ENCODE data around the gene INCENP. TPM values are rescaled to one million over a fixed set of nuclear protein-coding genes. Genes with fewer than 3 reads are reported as not detected.

Gene INCENP
- total RNA-seq, 1 donor from 2014 or later = 105 TPM

DNA sequence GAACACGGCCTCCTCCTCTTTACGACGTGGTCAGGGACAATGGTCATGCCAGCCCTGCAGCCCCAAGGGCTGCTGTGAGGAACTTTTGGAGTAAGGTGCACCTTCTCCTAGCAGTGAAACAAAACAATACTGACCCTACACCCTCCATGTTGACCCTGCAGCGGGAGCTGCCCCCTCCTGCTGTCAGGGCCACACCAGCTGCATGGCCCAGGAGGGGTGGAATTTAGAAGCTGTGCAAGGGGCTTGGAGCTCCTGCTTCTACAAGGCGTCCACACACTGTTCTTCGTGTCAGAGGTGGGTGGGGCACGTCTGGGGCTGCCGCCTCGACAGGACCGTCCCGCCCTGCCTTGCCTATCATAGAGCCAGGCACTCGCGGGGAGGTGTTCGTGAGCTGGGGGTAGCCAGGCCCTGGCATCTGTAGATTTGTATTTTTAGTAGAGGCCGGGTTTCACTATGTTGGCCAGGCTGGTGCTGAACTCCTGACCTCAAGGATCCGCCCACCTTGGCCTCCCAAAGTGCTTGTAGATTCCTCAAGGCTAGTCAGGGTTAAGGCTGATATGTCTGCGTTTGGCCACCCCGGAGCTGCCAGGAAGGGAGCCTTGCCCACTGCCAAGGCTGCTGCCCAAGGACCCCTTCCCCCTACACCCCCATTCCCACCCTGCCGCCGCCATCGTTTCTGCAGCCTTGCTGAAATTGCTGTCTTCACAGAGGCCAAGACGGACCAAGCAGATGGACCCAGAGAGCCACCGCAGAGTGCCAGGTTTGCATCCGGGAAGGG, 15.9 kb downstream of the INCENP start:
- H3K27me3 Mint-ChIP-seq (ENCODE audit: low read depth) = no peaks in the 10 kb centered on the region
- H3K27ac Mint-ChIP-seq = no peak overlapping the region

GRCh38 chr11:62140304-62141110, 16.7 kb downstream of the INCENP start:
- Mint-ChIP-seq H3K4me3 (ENCODE audit: low read depth) (no peak overlapping the region), H3K27ac (no peak overlapping the region), H3K36me3 (ENCODE audit: low read depth) (peaks cover 56% of the 10 kb centered on the region), H3K27me3 (ENCODE audit: low read depth) (no peaks in the 10 kb centered on the region), H3K4me1 (ENCODE audit: low read depth) (no peaks in the 10 kb centered on the region), H3K9me3 (no peaks in the 10 kb centered on the region)
- no peak for DNase-seq (ENCODE audit: low spot score)
- intact Hi-C loops (cut with micrococcal nuclease) = no loop called here

More for the DNA sequence above, 15.9 kb downstream of the INCENP start:
- no peak overlapping the region for H3K4me3 Mint-ChIP-seq (ENCODE audit: low read depth)
- peaks cover 53% of the 10 kb centered on the region for H3K36me3 Mint-ChIP-seq (ENCODE audit: low read depth)
- no peaks in the 10 kb centered on the region for H3K9me3 Mint-ChIP-seq
- peaks cover 2% of the 10 kb centered on the region for H3K4me1 Mint-ChIP-seq (ENCODE audit: low read depth)
- intact Hi-C loops (cut with micrococcal nuclease) = no loop called here
- no peak for DNase-seq (ENCODE audit: low spot score)

- no peak overlapping the region for H3K4me3 Mint-ChIP-seq (ENCODE audit: low read depth)
- H3K9me3 Mint-ChIP-seq = no peaks in the 10 kb centered on the region
- no peaks in the 10 kb centered on the region for H3K27me3 Mint-ChIP-seq (ENCODE audit: low read depth)
- intact Hi-C loops (cut with micrococcal nuclease) = no loop called here
- no peak overlapping the region for H3K27ac Mint-ChIP-seq
- no peaks in the 10 kb centered on the region for H3K4me1 Mint-ChIP-seq (ENCODE audit: low read depth)
- peaks cover 61% of the 10 kb centered on the region for H3K36me3 Mint-ChIP-seq (ENCODE audit: low read depth)
- no peak for DNase-seq (ENCODE audit: low spot score)
These were observed 17.6 kb downstream of the INCENP start for GRCh38 chr11:62141111-62142042.

- intact Hi-C loops (cut with micrococcal nuclease) = no loop called here
- Mint-ChIP-seq H3K4me1 (ENCODE audit: low read depth) (no peaks in the 10 kb centered on the region), H3K9me3 (no peaks in the 10 kb centered on the region), H3K36me3 (ENCODE audit: low read depth) (peaks cover 62% of the 10 kb centered on the region), H3K4me3 (ENCODE audit: low read depth) (no peak overlapping the region), H3K27ac (no peak overlapping the region), H3K27me3 (ENCODE audit: low read depth) (no peaks in the 10 kb centered on the region)
- DNase-seq (ENCODE audit: low spot score) = no peak
These were observed 18.2 kb downstream of the INCENP start for GRCh38 chr11:62142043-62142375.

DNA sequence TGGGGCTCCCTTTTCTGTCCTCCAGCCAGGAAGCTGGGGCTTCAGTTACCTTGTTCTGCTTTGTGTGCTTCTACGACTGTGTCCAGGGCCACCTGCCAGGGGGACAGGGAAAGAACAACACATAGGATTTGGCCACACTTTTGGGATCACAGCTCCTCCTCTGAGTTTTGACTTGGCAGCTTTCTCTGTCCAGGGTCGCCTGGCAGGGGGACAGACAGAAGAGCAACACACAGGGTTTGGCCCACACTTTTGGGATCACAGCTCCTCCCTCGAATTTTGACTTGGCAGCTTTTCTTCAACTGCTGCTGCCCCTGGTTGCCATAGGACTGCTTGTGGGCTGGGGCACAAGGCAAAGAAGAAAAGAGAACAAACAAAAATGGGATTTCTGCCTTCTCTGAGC, 19.1 kb downstream of the INCENP start:
- no peaks in the 10 kb centered on the region for H3K27me3 Mint-ChIP-seq (ENCODE audit: low read depth)
- no peaks in the 10 kb centered on the region for H3K4me1 Mint-ChIP-seq (ENCODE audit: low read depth)
- intact Hi-C loops (cut with micrococcal nuclease) = no loop called here
- H3K4me3 Mint-ChIP-seq (ENCODE audit: low read depth) = no peak overlapping the region
- no peaks in the 10 kb centered on the region for H3K9me3 Mint-ChIP-seq
- H3K36me3 Mint-ChIP-seq (ENCODE audit: low read depth) = peaks cover 68% of the 10 kb centered on the region
- no peak for DNase-seq (ENCODE audit: low spot score)
- no peak overlapping the region for H3K27ac Mint-ChIP-seq

DNA sequence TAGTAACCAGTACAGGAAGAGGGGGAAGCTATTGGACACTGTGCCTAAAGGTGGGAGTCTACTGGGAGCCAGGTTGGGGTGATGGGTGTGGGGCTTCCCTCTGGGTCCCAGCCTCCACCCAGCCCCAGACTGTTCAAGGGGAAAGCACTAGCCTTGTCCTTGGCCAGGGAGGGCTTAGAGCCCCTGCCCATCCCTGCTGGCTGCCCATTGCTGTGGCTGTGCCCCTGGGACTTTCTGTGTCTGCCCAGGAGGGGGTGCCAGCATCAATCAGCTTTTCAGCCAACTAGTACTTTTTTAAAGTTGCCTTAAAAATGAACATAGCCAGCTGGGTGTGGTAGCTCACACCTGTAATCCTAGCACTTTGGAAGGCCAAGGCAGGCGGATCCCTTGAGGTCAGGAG, 19.9 kb downstream of the INCENP start:
- H3K27ac Mint-ChIP-seq = no peak overlapping the region
- H3K27me3 Mint-ChIP-seq (ENCODE audit: low read depth) = no peaks in the 10 kb centered on the region
- intact Hi-C loops (cut with micrococcal nuclease) = no loop called here
- H3K9me3 Mint-ChIP-seq = no peaks in the 10 kb centered on the region
- no peaks in the 10 kb centered on the region for H3K4me1 Mint-ChIP-seq (ENCODE audit: low read depth)
- H3K4me3 Mint-ChIP-seq (ENCODE audit: low read depth) = no peak overlapping the region
- H3K36me3 Mint-ChIP-seq (ENCODE audit: low read depth) = peaks cover 67% of the 10 kb centered on the region
- DNase-seq (ENCODE audit: low spot score) = no peak

DNA sequence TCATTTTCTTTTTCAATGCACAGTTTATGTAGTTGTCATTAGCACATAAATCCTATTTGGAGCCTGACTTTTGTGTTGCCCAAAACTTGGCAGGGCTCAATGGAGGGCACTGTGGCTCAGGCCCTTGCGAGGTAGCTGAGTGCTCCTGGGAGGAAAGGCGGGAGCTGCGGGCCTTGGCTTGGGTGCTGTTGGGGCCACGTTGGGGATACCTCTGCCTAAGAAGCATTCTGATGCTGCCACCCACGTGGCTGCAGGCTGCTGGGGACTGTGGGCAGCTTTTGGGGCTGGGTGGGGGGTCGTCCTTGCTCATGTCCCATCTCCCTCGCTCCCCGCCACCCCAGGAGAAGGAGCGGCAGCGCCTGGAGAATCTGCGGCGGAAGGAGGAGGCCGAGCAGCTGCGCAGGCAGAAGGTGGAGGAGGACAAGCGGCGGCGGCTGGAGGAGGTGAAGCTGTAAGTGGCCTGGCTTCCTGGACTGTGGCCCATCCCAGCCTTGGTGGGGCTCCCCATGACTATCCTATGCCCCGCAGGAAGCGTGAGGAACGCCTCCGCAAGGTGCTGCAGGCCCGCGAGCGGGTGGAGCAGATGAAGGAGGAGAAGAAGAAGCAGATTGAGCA, 20.9 kb downstream of the INCENP start:
- no peak for DNase-seq (ENCODE audit: low spot score)
- H3K4me1 Mint-ChIP-seq (ENCODE audit: low read depth) = no peaks in the 10 kb centered on the region
- H3K9me3 Mint-ChIP-seq = no peaks in the 10 kb centered on the region
- H3K27me3 Mint-ChIP-seq (ENCODE audit: low read depth) = no peaks in the 10 kb centered on the region
- H3K27ac Mint-ChIP-seq = no peak overlapping the region
- peaks cover 73% of the 10 kb centered on the region for H3K36me3 Mint-ChIP-seq (ENCODE audit: low read depth)
- intact Hi-C loops (cut with micrococcal nuclease) = no loop called here
- H3K4me3 Mint-ChIP-seq (ENCODE audit: low read depth) = no peak overlapping the region

DNA sequence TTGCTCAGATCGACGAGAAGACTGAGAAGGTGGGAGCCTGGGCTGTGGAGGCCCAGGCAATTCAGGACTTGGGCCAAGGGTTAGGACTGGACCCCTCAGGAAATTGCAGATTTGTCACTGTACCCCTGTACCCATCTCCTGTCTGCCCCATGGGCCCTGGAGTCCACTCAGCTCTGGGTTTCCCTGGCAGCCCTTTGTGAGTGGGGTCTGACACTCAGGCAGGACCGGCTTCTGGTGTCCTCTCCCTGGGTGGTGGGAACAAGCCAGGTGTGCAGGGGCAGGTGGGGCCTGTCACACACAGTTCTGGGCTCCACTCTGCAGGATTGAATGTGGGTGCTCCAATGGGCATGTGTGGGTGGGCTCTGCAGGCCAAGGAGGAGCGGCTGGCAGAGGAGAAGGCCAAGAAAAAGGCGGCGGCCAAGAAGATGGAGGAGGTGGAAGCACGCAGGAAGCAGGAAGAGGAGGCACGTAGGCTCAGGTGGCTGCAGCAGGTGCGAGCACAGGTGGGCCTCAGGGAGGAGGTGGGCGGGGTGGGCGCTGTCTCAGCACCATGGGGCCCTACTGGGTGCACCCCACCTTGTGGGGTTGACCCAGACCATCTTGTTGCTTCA, 21.6 kb downstream of the INCENP start:
- Mint-ChIP-seq H3K4me1 (ENCODE audit: low read depth) (no peaks in the 10 kb centered on the region), H3K4me3 (ENCODE audit: low read depth) (no peak overlapping the region), H3K36me3 (ENCODE audit: low read depth) (peaks cover 75% of the 10 kb centered on the region), H3K27me3 (ENCODE audit: low read depth) (no peaks in the 10 kb centered on the region), H3K9me3 (no peaks in the 10 kb centered on the region), H3K27ac (no peak overlapping the region)
- no peak for DNase-seq (ENCODE audit: low spot score)
- intact Hi-C loops (cut with micrococcal nuclease) = no loop called here

GRCh38 chr11:62146476-62147200, 22.8 kb downstream of the INCENP start:
- no peak for DNase-seq (ENCODE audit: low spot score)
- no peak overlapping the region for H3K27ac Mint-ChIP-seq
- H3K36me3 Mint-ChIP-seq (ENCODE audit: low read depth) = peaks cover 76% of the 10 kb centered on the region
- H3K4me1 Mint-ChIP-seq (ENCODE audit: low read depth) = no peaks in the 10 kb centered on the region
- H3K9me3 Mint-ChIP-seq = no peaks in the 10 kb centered on the region
- intact Hi-C loops (cut with micrococcal nuclease) = no loop called here
- H3K27me3 Mint-ChIP-seq (ENCODE audit: low read depth) = no peaks in the 10 kb centered on the region
- no peak overlapping the region for H3K4me3 Mint-ChIP-seq (ENCODE audit: low read depth)

DNA sequence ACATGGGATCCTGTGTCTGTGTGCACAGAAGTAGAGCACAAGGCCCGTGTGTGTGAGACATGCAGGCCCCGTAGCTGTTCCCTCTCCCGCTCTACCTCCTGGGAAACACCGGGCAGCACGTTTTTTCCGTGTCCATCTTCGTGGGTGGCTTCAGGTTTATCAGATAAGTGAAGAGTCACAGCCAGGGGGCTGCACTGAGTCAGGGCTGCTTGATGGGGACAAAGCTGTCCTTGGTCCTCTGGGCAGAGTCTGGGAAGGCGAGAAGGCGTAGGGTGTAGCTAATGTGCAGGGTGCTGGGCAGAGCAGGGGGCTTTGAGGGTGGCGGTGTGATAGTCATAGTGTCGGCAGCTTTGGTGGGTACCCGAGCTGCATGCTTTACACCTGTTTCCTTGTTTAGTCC, 23.7 kb downstream of the INCENP start:
- Mint-ChIP-seq H3K27ac (no peak overlapping the region), H3K4me1 (ENCODE audit: low read depth) (no peaks in the 10 kb centered on the region), H3K27me3 (ENCODE audit: low read depth) (no peaks in the 10 kb centered on the region), H3K9me3 (no peaks in the 10 kb centered on the region), H3K36me3 (ENCODE audit: low read depth) (peaks cover 76% of the 10 kb centered on the region), H3K4me3 (ENCODE audit: low read depth) (no peak overlapping the region)
- intact Hi-C loops (cut with micrococcal nuclease) = no loop called here
- no peak for DNase-seq (ENCODE audit: low spot score)

DNA sequence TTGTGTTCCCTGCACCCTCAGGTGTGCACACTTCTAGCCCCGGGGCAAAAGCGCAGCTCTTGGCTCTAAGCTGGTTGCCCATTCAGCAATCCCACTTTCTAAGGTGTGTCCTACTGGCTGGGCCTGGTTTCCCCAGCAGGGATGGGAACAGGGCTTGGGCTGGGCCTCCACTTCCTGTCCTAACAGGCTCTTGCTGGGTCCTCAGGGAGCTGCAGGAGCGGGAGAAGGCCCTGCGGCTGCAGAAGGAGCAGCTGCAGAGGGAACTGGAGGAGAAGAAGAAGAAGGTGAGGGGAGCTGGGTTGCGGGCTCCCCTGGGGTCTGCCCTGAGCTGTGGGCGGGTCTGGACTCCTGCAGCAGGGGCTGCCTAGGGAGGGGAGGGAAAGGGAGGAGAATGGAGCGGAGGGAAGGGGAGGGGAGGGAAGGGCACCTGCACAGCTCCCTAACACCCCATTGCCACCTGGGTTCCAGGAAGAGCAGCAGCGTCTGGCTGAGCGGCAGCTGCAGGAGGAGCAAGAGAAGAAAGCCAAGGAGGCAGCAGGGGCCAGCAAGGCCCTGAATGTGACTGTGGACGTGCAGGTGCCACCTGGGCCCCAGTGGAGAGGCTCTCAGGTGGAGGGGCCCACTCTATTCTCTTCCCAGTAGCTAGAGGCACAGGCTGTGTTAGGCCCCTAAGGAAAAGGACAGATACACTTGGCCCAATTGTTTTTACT, 24.6 kb downstream of the INCENP start:
- peaks cover 76% of the 10 kb centered on the region for H3K36me3 Mint-ChIP-seq (ENCODE audit: low read depth)
- intact Hi-C loops (cut with micrococcal nuclease) = no loop called here
- H3K4me1 Mint-ChIP-seq (ENCODE audit: low read depth) = no peaks in the 10 kb centered on the region

More for the DNA sequence above, 24.6 kb downstream of the INCENP start:
- H3K27ac Mint-ChIP-seq = no peak overlapping the region
- no peaks in the 10 kb centered on the region for H3K27me3 Mint-ChIP-seq (ENCODE audit: low read depth)
- no peaks in the 10 kb centered on the region for H3K9me3 Mint-ChIP-seq
- DNase-seq (ENCODE audit: low spot score) = no peak
- no peak overlapping the region for H3K4me3 Mint-ChIP-seq (ENCODE audit: low read depth)

Measured in activated T-helper 2 cell treated with anti-CD3 and anti-CD28 coated beads, Interferon-gamma antibody, Interleukin-2, Interleukin-4, amounts not matched to agents 10 μg/mL and 5 μg/mL and 100 μg/mL, durations not matched to agents 14 hours and 24 hours and 36 hours (primary cell).